NCI-H2171 (cell line): Measurements from ENCODE around the gene SYT8.

Source experiments
- DNase-seq: peaks from one replicate; lab custom pipeline; 2025; lab: John Stamatoyannopoulos, UW

SYT8 gene

DNA sequence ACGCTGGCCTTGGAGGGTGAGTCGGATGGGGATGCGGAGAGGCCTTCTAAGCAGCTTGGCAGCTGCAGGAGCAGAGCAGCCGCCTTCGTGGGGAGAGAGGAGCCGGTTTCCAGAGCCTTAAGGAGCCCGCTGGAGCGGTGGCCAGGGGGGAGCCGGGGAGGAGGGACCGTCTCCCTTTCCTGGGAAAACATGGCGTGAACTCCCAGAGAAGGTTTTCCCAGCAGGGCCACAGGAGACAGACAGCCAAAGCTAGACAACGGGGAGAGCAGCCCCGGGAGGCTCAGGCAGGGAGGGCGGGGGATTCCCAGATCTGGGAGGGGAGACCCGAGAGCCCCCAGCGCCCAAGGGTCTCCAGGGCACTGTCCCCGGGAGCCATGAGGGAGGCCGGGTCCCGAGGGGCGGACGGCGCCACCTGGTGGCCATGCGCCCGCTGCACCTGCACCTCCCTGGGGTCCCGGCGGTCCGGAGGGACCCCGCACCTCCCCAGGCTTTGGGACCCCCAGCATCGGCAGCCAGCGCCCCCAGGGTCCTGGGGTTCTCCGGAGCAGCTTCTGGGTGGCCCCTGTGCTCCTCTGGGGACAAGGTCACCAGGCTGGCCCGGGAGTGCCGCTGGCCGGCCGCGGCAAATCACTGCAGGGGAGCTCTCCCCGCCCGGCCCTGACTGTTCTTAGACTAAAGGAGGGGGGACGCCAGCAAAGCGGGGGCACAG, 2.4 kb upstream of the SYT8 start:
- no peak for DNase-seq

DNA sequence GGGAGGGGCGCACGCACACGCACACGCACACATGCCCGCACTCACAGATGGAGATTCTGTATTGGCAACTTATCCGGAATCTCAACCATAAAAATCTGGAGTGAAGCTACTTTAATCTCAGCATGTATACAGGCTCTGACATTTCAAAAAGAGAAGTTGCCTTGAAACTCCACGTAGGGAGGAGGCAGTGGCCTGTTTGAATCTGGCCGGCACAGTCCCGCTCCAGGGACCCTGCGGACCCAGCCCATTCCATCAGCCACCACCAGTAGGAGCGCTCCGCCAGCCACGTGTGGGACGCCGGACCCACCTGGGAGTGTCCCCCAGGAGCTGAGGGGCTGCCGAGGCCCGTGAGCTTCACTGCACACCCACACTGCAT, 1.9 kb upstream of the SYT8 start:
- DNase-seq = no peak

DNA sequence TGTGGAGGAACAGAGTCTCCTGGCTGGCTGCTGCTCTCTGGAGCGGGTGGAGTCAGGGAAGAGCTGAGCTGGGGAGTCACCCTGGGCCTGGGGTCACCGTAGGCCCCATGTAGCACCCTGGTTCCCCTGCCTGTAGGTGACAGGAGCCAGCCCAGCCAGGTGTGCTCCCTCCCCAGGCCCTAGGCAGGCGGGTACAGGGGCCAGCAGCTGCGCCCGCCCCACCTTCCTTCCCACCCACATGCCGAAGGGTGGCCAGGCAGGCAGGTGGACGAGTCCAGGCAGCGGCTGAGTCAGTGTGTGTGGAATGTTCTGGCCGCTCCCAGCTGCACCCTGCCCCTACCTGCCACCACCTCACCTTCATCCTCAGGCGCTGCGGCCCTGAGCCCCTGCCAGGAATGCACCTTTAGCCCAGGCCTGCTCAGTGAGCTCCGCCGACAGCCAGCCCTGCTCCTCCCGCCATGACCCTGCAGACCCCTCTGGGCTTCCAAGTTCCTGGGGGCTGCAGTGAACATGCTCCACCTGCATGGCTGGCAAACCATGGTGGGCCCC, 654 bp upstream of the SYT8 start:
- no peak for DNase-seq

DNA sequence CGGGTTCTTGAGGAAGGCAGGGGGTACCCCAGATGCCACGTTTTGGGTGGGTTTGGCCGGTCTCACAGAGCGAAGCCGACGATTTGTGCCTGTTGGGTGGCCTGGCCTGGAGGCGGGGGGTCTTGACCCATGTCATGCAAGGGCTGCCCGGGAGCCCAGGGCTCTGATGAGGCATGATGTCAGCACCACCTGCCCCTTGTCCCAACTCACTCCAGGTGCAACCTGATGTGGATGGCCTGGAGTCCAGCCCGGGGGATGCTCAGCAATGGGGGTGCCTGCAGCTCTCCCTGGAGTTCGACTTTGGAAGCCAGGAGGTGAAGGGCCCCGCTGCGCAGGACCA, 851 bp downstream of the SYT8 start:
- DNase-seq = no peak

DNA sequence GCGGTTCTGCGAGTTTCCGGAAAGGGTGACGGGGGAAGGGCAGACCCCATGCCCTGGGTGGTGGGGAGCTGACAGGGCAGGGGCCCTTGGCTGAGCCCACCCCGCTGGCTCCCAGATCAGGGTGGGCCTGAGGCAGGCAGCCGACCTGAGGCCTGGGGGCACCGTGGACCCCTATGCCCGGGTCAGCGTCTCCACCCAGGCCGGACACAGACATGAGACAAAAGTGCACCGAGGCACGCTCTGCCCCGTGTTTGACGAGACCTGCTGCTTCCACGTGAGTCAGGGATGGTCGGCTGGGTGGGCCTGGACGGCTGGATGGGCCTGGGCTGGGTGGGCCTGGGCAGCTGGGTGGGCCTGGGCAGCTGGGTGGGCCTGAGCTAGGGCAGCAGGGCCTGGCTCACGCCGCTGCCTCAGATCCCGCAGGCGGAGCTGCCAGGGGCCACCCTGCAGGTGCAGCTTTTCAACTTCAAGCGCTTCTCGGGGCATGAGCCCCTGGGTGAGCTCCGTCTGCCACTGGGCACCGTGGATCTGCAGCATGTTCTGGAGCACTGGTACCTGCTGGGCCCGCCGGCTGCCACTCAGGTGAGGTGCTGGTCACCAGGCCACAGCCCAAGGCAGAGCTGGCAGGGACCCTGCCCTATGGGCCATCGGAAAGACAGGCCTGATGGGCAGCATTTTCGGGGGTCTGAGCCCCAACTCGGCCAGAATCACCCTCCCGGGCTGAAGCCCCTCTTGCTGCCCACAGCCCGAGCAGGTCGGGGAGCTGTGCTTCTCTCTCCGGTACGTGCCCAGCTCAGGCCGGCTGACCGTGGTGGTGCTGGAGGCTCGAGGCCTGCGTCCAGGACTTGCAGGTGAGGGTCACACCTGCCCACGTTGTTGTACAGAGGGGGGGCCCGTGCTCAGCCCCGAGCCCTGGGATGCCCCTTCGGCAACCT, 1.5 kb downstream of the SYT8 start:
- no peak for DNase-seq

DNA sequence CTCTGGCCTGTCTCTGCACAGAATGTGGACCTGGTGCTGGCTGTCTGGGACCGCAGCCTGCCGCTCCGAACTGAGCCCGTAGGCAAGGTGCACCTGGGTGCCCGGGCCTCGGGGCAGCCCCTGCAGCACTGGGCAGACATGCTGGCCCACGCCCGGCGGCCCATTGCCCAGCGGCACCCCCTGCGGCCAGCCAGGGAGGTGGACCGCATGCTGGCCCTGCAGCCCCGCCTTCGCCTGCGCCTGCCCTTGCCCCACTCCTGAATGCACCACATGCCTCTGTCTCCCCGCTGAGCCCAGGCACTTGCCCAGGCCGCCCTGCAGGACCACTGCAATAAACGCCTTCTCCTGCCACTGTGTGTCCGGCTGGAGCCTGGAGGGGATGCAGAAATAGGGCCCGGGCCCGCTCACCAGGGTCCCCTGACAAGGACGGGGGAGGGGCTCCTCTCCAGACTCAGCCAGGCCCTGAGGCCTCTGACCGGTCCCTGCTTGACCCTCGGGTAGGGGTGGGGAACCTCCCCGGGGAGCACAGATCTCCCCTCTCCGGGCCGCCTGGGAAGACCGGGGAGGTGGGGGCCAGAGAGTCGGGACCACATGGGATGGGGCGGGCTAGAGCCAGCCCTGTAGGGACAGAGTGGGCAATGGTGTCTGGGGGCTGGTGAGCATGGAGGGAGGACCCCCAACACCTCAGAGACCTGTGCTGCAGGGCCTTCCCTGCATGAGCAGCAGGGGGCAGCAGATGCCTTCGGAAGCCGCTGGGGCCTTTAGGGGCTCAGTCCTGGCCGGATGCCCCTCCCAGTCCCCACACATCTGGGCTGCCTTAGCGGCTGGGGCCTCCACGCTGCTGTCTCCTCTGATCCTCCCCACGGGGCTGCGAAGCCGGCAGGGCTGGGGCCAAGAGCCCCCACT, 2.6 kb downstream of the SYT8 start:
- no peak for DNase-seq

DNA sequence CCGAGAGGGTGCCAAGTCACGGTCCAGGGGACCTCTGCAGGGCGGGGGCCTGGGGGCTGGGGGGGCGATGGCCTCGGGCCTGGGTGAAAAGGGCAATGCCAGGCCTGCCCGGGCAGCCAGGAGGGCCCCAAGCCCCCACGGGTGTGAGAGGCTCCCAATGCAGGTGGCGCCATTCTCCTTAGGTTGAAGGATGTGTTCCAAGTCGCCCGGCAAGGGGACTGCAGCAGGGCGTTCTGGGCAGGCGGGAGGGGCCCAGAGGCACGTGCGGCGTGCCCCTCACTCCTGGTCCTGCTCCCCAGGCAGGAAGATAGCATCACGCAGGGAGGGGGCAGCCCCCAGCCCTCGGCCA, 3.3 kb downstream of the SYT8 start:
- no peak for DNase-seq

DNA sequence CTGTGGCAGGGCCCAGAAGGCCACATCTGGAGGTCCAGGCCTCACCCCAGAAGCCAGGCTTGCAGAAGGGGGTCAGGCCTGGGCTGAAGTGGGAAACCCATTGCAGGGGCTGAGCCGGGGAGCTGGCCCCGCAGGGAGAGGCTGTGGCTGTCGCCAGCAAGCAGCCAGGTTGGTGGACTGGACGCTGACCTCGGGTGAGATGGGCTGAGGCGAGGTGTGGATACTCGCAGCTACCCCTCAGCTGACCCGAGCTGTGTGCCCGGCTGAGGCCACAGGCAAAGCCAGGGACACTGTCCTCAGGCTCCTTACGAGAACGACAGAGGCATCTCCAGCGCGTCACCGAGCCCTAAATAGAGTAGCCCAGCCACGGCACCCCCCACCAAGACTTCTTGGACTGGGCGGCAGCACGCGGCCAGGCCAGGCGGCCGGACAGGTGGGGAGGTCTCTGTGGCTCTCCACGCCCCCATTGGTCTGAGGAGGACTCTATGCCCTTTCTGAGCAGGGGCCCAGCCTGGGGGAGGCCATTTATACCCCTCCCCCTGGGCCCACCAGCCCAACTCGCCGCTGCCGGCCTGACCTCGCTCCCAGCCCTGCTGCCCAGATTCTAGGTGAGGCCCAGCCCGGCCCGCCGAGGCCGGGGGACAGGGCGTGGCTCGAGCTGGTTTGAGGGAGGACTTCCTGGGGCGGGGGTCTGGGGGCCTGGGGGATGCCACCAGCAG, 3.8 kb downstream of the SYT8 start, which contains the start of gene TNNI2:
TNNI2 (plus strand) TSS at position 556 of the 719 bp plus-strand sequence. CDS start 716 bp downstream, outside the sequence.
- no peak for DNase-seq

DNA sequence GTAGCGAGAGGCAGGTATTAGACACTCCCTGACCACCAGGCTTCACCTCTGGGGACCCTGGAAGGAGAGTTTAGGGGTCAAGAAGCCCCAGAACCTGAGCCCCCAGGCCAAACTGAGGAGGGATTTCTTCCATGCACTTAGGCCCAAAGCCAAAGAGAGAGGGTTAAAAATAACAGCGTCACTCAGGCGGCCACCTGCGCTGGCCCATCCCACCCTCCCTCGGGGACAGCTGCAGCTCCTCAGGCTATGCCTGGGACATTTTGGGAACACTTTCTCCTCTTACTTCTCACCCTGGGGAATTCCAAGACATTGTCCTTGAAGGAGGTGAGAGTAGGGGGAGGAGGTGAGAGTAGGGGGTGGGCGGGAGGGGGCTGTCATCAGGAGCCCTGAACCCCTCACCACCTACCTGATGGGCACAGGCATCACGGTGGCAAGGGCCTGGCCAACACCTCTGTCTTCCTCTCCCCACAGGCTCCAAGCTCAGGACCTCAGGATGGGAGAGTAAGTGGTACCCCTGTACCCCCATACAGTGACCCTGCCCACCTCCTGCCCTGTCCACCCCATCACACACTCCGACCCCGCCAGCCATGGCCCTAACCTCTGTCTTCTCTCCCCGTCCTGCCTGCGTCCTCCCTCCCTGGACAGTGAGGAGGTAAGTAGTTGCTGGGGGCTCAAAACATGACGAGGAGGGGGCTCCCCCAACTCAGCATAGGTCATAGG, 4.6 kb downstream of the SYT8 start:
- no peak for DNase-seq

DNA sequence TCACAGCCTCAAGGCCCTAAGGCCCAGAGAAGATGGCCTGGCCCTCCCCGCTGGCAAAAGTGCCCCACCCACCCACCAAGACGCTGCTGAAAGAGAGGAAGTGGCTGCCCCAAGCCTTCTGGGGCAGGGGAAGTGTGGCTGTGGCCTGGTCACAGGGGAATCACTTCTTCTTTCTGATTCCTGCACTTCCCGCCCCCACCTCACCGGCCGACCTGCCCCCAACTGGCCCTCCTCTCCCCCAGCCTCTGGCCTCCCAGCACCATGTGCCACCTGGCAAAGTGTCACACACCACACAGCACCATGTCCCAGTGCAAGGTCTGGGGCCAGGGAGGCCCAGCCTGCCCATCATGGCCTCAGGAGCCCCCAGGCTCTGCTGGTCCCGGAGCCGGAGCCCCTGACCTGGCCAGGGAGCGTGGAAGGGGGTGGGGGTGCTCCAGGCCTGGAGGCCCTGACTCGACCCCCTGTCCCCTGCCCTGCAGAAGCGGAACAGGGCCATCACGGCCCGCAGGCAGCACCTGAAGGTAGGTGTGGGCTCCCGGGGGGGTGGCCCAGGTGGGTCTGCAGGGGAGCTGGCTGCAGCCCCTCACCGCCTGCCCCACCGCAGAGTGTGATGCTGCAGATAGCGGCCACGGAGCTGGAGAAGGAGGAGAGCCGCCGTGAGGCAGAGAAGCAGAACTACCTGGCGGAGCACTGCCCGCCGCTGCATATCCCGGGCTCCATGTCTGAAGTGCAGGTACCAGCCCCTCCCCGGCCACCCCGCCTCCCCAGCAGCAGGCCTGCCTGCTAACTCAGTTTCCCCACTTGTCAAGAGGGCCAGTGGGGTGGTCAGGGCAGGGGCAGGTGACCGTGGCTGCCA, 5.4 kb downstream of the SYT8 start:
- DNase-seq = no peak

DNA sequence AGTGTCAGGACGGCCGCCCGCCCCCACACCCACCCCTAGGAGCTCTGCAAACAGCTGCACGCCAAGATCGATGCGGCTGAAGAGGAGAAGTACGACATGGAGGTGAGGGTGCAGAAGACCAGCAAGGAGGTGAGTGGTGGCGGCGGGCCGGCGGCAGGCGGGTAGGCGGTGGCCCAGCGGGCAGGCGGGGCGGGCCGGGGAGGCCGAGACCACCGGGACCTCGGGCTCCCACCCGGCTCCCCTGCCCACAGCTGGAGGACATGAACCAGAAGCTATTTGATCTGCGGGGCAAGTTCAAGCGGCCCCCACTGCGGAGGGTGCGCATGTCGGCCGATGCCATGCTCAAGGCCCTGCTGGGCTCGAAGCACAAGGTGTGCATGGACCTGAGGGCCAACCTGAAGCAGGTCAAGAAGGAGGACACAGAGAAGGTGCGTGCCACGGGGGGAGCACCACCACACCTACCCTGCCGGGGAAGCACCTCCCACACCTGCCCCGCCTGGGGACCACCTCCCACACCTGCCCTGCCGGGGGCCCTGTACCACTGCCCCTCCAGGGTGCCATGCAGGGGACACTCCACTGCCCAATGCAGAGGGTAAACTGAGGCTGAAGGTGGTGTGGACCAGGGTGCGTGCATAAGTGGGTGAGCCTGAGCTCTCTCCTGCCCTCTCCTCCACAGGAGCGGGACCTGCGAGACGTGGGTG, 6.1 kb downstream of the SYT8 start:
- DNase-seq = no peak

DNA sequence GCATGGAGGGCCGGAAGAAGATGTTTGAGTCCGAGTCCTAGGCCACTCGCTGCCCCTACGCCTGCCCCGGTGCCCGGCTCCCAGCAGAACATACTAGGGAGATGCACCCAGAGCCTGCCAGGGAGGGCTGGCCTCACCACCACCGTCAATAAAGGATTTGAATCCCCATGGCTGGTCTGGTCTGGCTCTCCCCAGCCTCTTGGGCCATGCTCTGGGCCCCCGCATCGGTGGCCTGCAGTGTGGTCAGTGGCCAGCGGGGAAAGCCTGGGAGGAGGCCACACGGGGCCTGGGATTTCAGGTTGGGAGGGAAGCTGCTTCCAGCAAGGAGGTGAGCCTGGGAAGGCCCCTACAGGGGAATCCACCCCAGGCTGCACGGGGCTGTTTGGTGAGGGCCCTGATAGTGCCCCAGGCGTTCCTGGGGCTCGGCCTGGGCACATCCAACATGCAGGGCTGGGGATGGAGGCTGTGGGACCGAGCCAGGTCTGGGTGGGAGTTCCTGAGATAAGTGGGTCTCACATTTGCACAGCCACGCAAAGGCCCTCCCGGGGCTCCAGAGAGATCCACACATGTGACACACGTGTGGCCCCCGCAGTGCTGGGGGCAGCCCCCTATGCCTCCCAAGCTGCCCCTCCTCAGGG, 6.8 kb downstream of the SYT8 start:
- DNase-seq = no peak

DNA sequence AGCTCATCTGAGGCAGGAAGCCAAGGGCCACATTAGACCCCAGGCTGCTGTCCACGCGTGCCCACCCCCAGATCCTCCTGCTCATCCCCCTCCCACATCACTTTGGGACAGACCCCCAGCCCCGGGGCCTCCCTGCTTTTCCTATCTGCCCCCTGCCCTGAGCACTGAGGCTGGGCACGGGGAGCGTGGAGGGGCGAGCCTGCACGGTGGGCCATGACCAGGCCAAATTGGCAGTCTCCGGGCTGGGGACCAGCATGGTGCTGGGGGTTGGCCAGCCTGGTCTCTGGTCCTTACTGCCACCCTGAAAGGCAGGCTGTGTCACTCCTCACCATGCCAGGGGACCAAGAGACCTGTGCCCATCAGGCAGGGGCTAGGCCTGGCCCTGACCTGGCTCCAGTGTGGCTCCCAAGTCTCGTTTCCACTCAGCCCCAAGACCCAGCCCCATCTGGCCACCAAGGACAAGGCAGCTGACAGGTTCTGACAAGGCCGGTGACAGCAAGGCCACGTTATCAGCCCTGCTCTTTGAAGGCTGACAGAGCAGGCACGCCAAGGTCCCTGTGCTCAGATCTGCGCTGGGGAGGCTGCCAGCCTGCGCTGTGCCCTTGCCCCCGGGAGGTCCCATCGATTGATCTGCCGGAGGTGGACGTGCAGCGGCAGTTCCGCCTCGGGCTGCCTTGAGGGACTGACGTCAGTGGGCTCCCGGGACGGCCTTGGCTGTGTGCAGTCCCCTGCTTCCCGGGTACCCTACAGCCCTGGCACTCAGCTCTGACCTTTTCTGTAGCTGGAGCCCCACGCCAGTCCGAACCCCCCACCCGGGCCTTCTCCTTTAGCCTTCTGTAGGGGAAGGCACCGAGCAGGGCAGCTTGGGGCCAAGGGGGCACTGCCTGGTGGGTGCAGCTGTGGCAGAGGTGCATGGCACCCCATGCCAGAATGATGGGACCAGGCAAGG, 7.6 kb downstream of the SYT8 start:
- DNase-seq = no peak

DNA sequence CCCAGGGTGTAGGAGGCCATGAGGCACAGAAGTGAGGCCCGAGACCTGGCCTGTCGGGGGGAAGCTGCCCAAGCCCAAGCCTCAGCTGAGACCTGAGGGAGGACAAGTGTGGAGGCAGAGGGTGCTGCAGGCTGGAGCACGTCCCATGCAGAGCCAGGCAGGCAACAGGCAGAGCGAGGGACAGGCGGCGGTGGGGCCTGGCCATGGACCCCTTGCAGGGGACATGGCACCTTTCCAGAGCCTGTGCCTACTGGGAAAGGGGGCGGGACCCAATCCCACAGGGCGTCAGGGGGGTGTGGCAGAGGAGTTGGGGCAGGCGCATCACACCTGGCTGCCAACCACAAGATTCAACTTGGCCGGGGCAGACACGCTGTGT, 8.3 kb downstream of the SYT8 start:
- no peak for DNase-seq

DNA sequence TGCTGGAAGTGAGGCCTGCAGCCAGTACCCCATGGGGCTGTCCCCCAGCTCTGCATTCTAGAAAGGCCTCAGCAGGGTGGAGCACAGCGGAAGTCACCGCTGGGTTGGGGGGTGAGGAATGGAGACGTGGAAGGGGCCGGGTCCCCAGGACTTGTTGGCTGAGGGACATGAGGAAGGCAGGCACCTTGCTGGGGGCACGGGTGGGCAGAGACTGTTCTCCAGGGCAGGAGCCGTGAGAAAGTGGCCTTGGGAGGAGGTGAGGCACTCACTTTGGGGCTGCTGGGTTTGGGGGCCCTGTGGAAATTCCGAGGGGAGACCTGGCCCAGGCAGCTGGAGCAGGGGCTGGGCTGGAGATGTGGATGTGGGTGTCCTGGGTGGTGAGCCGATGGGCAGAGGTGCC, 9.0 kb downstream of the SYT8 start:
- no peak for DNase-seq

DNA sequence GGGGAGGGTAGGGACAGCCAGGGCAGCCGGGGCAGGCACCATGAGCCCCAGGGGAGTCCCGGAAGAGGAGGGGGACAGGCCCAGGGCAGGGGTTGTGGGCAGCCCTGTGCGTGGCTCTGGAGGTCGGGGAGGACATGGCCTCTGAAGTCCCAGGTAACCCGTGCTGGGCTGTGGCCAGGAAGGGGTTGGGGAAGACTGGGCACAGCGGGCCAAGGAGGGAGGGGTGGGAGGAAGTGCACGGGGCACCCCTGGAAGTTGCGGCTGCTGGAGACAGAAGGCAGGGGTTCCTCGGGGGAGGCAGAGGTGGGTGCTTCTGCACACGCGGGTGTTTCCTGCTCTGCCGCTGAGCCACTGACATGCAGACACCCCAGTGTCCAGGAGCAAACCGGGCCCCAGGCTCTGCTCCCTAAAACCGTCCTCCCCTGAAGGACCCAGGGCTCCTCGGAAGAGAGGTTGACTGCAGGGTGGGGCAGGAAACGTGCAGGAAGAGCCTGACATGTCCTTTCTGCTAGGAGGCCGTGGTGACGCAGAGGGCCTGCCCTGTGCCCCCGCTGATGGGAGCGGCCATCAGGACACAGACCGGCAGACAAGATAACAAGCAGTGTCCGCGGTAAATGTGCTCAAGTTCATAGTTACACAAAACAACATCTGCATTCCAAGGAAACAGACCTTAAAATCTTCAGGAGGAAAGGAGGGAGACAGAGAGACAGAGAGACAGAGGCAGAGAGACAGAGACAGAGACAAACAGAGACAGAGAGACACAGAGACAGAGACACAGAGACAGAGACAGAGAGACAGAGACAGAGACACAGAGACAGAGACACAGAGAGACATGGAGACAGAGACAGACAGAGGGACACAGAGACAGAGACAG, 9.7 kb downstream of the SYT8 start:
- DNase-seq = no peak

DNA sequence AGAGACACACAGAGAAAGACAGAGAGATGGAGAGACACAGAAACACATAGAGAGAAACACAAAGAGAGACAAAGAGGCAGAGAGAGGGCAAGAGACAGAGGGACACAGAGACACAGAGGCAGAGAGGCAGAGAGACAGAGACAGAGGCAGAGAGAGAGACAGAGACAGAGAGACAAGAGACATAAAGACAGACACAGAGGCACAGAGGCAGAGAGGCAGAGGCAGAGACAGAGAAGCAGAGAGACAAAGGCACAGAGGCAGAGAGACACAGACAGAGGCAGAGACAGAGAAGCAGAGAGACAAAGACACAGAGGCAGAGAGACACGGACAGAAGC, 10.3 kb downstream of the SYT8 start:
- no peak for DNase-seq
